SK-N-SH (cell line): Measurements from ENCODE around the gene CRLF2.

Source experiments
- CTCF ChIP-seq: fragments of 200-600 bp; sonication (generic); IDR thresholded peaks from 2 replicates; pipeline ENCODE4 v1.6.1; 2017; ENCODE audit warnings: antibody characterized with exemption, mild to moderate bottlenecking, moderate library complexity
- EZH2phosphoT487 ChIP-seq: fragments of 200-600 bp; sonication (generic); IDR thresholded peaks from 2 replicates; pipeline ENCODE4 v1.6.1; 2017; ENCODE audit warnings: low read depth, mixed run types, mild to moderate bottlenecking, antibody characterized with exemption, moderate library complexity, borderline replicate concordance
- TAF1 ChIP-seq: IDR thresholded peaks from 2 replicates; pipeline ENCODE4 v1.6.1; 2012; ENCODE audit warnings: low read depth, mild to moderate bottlenecking, low read length, moderate library complexity, borderline replicate concordance

- no peak for TF ChIP-seq TAF1
- TF ChIP-seq CTCF = no peak
- no peak for TF ChIP-seq EZH2phosphoT487
Observed at GRCh38 chrX:1249101-1249887, 36.8 kb upstream of the CRLF2 start.
